GM12801 (cell line): ENCODE measurements around the gene MEOX1.

Source experiments
- CTCF ChIP-seq: IDR thresholded peaks from one replicate; pipeline ENCODE4 v1.5.1; 2011; ENCODE audit warnings: control low read depth; ENCODE audit not compliant: insufficient read length; ENCODE audit errors: extremely low read depth

MEOX1 gene

GRCh38 chr17:43595466-43595865 lies 66.3 kb downstream of the MEOX1 start:
- TF ChIP-seq CTCF: no peak

GRCh38 chr17:43591779-43592562 lies 69.8 kb downstream of the MEOX1 start:
- no peak for TF ChIP-seq CTCF

- TF ChIP-seq CTCF: no peak
Measured at GRCh38 chr17:43591001-43591400, 70.7 kb downstream of the MEOX1 start.
